Mesenchymal stem cell (in vitro differentiated cells and primary cell): Measurements from ENCODE around the gene SIMC1.
A peak's percentile ranks its signal among the peaks of the same experiment; 100 is the strongest.

Experiments used
- DNase-seq: peaks from one replicate; pipeline ENCODE4 v3.0.0-alpha.2; 2013
- H2AFZ ChIP-seq: one replicate; pipeline ENCODE4 v1.6.1; 2013; ENCODE audit warnings: low read depth, mild to moderate bottlenecking, control low read depth, inconsistent platforms, low read length, moderate library complexity
- H2AK5ac ChIP-seq: 2 replicates; pipeline ENCODE4 v1.6.1; 2013; ENCODE audit warnings: low read length, moderate library complexity, mild to moderate bottlenecking, inconsistent platforms; ENCODE audit not compliant: severe bottlenecking
- H2BK120ac ChIP-seq: one replicate; pipeline ENCODE4 v1.6.1; 2013; ENCODE audit warnings: low read depth, mild to moderate bottlenecking, inconsistent platforms, low read length, moderate library complexity
- H2BK12ac ChIP-seq, 2 experiments: one replicate each; pipeline ENCODE4 v1.6.1; 2013; ENCODE audit warnings: inconsistent platforms in 2 of 2, low read length in 2 of 2, mild to moderate bottlenecking in 2 of 2, moderate library complexity in 2 of 2, control low read depth in 1 of 2
- H2BK15ac ChIP-seq: one replicate; pipeline ENCODE4 v1.6.1; 2013; ENCODE audit warnings: mild to moderate bottlenecking, low read depth, inconsistent platforms; ENCODE audit not compliant: poor library complexity, severe bottlenecking
- H2BK5ac ChIP-seq: 2 replicates; pipeline ENCODE4 v1.6.1; 2013; ENCODE audit warnings: low read depth, mild to moderate bottlenecking, low read length, control low read depth, inconsistent platforms; ENCODE audit not compliant: poor library complexity, severe bottlenecking
- H3K14ac ChIP-seq, 2 experiments: one replicate each; pipeline ENCODE4 v1.6.1; 2013; ENCODE audit warnings: inconsistent platforms in 2 of 2, low read length in 2 of 2, control low read depth in 1 of 2, mild to moderate bottlenecking in 1 of 2, moderate library complexity in 1 of 2
- H3K18ac ChIP-seq, 2 experiments: one replicate each; pipeline ENCODE4 v1.6.1; 2013; ENCODE audit warnings: inconsistent platforms in 2 of 2, low read length in 2 of 2, control low read depth in 1 of 2, low read depth in 1 of 2, mild to moderate bottlenecking in 1 of 2
- H3K23ac ChIP-seq, 2 experiments: one replicate each; pipeline ENCODE4 v1.6.1; 2013; ENCODE audit warnings: inconsistent platforms in 2 of 2, low read length in 2 of 2, mild to moderate bottlenecking in 2 of 2, moderate library complexity in 2 of 2, control low read depth in 1 of 2
- H3K27ac ChIP-seq: 2 replicates; pipeline ENCODE4 v1.5.1; 2013; ENCODE audit warnings: mild to moderate bottlenecking, moderate library complexity, low read length, control low read depth, inconsistent platforms; ENCODE audit not compliant: poor library complexity, severe bottlenecking
- H3K27me3 ChIP-seq, 2 experiments: 2 replicates each; pipeline versions ENCODE4 v1.6.1 to v1.7.0; 2013; ENCODE audit warnings: low read length in 2 of 2, mild to moderate bottlenecking in 2 of 2, moderate library complexity in 2 of 2, control low read depth in 1 of 2, inconsistent platforms in 1 of 2; ENCODE audit not compliant: control insufficient read depth in 1 of 2, insufficient read depth in 1 of 2
- H3K36me3 ChIP-seq, 2 experiments: 2 replicates each; pipeline versions ENCODE4 v1.6.1 to v1.7.0; 2013; ENCODE audit warnings: low read length in 2 of 2, control low read depth in 1 of 2, inconsistent platforms in 1 of 2, low read depth in 1 of 2, mild to moderate bottlenecking in 1 of 2; ENCODE audit not compliant: insufficient read depth in 2 of 2, control insufficient read depth in 1 of 2
- H3K4ac ChIP-seq, 2 experiments: one replicate each; pipeline ENCODE4 v1.6.1; 2013; ENCODE audit warnings: inconsistent platforms in 2 of 2, low read length in 2 of 2, mild to moderate bottlenecking in 2 of 2, moderate library complexity in 2 of 2, control low read depth in 1 of 2, low read depth in 1 of 2
- H3K4me1 ChIP-seq: 2 replicates; pipeline ENCODE4 v1.6.1; 2013; ENCODE audit warnings: low read depth, low read length, control low read depth; ENCODE audit not compliant: control insufficient read depth, insufficient read depth
- H3K4me2 ChIP-seq: 2 replicates; pipeline ENCODE4 v1.6.1; 2013; ENCODE audit warnings: low read length, mild to moderate bottlenecking, inconsistent platforms; ENCODE audit not compliant: poor library complexity, severe bottlenecking
- H3K4me3 ChIP-seq, 2 experiments: 2 replicates each; pipeline versions ENCODE4 v1.5.1 to v1.7.0; 2013; ENCODE audit warnings: low read length in 2 of 2, mild to moderate bottlenecking in 2 of 2, control low read depth in 1 of 2, low read depth in 1 of 2; ENCODE audit not compliant: insufficient read depth in 1 of 2
- H3K79me1 ChIP-seq: replicated peaks from 2 replicates; pipeline ENCODE4 v1.6.1; 2013; ENCODE audit warnings: mild to moderate bottlenecking, control low read depth, low read length, inconsistent platforms; ENCODE audit not compliant: poor library complexity, severe bottlenecking
- H3K9ac ChIP-seq: 2 replicates; pipeline ENCODE4 v1.7.0; 2013; ENCODE audit warnings: mild to moderate bottlenecking, low read length, moderate library complexity
- H3K9me3 ChIP-seq: 2 replicates; pipeline ENCODE4 v1.7.0; 2013; ENCODE audit warnings: mild to moderate bottlenecking, low read length; ENCODE audit not compliant: control insufficient read depth
- H4K8ac ChIP-seq: one replicate; pipeline ENCODE4 v1.6.1; 2013; ENCODE audit warnings: inconsistent platforms, mild to moderate bottlenecking, low read length, moderate library complexity
- H4K91ac ChIP-seq: one replicate; pipeline ENCODE4 v1.6.1; 2013; ENCODE audit warnings: mild to moderate bottlenecking, low read length, inconsistent platforms
- WGBS: methylation state at CpG from one replicate; pipeline ENCODE4 v1.1.7; 2013; ENCODE audit warnings: mixed read lengths; 5-methylcytosine and 5-hydroxymethylcytosine counted together

The SIMC1 gene

DNA sequence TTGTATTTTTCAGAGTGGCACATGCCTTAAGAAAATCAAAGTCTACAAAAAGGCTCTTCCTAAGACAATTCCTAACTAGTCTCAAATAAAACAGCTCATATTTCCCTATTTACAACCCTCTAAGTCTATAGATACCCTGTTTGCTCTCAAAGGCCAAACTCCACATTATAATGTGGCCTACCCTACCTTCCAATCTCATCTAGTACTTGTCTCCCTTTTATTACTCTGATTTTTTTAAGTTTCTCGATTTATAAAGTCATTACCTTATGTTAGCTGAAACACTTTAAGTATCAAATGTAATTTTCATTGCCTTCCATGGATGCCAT, 103.9 kb downstream of the SIMC1 start:
- H4K8ac ChIP-seq = no peak overlapping the region
- H3K4me2 ChIP-seq = no peak overlapping the region
- no peak overlapping the region for H2AFZ ChIP-seq
- no peaks in the 10 kb centered on the region for H3K4me1 ChIP-seq
- no peak for DNase-seq
- no peak overlapping the region for H3K9ac ChIP-seq
- no peak overlapping the region for H2BK120ac ChIP-seq
- no peak overlapping the region for H2BK12ac ChIP-seq
- peaks cover 17 to 59% of the 10 kb centered on the region in 2 experiments for H3K36me3 ChIP-seq
- no peak overlapping the region for H3K27ac ChIP-seq
- H3K14ac ChIP-seq = no peak overlapping the region
- H3K18ac ChIP-seq = no peak overlapping the region
- no peak overlapping the region for H3K4ac ChIP-seq
- H3K27me3 ChIP-seq = no peaks in the 10 kb centered on the region
- no peak overlapping the region for H4K91ac ChIP-seq
- no peak overlapping the region for H3K23ac ChIP-seq
- peaks cover 3% of the 10 kb centered on the region for H3K79me1 ChIP-seq
- no peak overlapping the region for H2BK5ac ChIP-seq
- H3K9me3 ChIP-seq = no peaks in the 10 kb centered on the region
- no peak overlapping the region for H3K4me3 ChIP-seq
- no peak overlapping the region for H2AK5ac ChIP-seq
- 100% methylated on average over 1 of the region's 1 CpG for WGBS
- H2BK15ac ChIP-seq = no peak overlapping the region

- Histone ChIP-seq H3K14ac (no peak overlapping the region), H2BK12ac (no peak overlapping the region), H3K9ac (no peak overlapping the region), H2BK5ac (no peak overlapping the region), H3K27me3 (no peaks in the 10 kb centered on the region), H3K79me1 (peaks cover 7% of the 10 kb centered on the region), H2AFZ (no peak overlapping the region), H3K4me3 (no peak overlapping the region), H2BK120ac (no peak overlapping the region), H3K23ac (no peak overlapping the region), H2BK15ac (no peak overlapping the region), H3K4me2 (no peak overlapping the region), H2AK5ac (no peak overlapping the region), H4K8ac (no peak overlapping the region), H3K27ac (no peak overlapping the region), H3K36me3 (peaks cover 21 to 59% of the 10 kb centered on the region in 2 experiments), H3K4ac (no peak overlapping the region), H3K9me3 (no peaks in the 10 kb centered on the region), H4K91ac (no peak overlapping the region), H3K18ac (no peak overlapping the region), H3K4me1 (no peaks in the 10 kb centered on the region)
- WGBS = no CpG with 5 or more reads among the region's 2 CpGs
- DNase-seq = no peak
Measured at GRCh38 chr5:176342766-176343458, 104.7 kb downstream of the SIMC1 start.

- peaks cover 66 to 96% of the 10 kb centered on the region in 2 experiments for H3K36me3 ChIP-seq
- no peak overlapping the region for H3K4me2 ChIP-seq
- H4K8ac ChIP-seq = peak overlapping the region; percentile 43
- H3K4me3 ChIP-seq = no peak overlapping the region
- no peak overlapping the region for H4K91ac ChIP-seq
- DNase-seq = no peak
- H2AFZ ChIP-seq = no peak overlapping the region
- no peak overlapping the region for H2BK120ac ChIP-seq
- H2BK12ac ChIP-seq = no peak overlapping the region
- no peaks in the 10 kb centered on the region for H3K4me1 ChIP-seq
- H3K18ac ChIP-seq = no peak overlapping the region
- no peak overlapping the region for H3K9ac ChIP-seq
- WGBS = 98% methylated on average over 8 of the region's 8 CpGs
- H3K14ac ChIP-seq = no peak overlapping the region
- H3K79me1 ChIP-seq = peaks cover 48% of the 10 kb centered on the region
- no peak overlapping the region for H3K23ac ChIP-seq
- no peaks in the 10 kb centered on the region for H3K9me3 ChIP-seq
- H3K4ac ChIP-seq = no peak overlapping the region
- no peak overlapping the region for H2AK5ac ChIP-seq
- H2BK5ac ChIP-seq = no peak overlapping the region
- H2BK15ac ChIP-seq = no peak overlapping the region
- no peaks in the 10 kb centered on the region for H3K27me3 ChIP-seq
- no peak overlapping the region for H3K27ac ChIP-seq
Measured at GRCh38 chr5:176350416-176350815, 112.2 kb downstream of the SIMC1 start.

DNA sequence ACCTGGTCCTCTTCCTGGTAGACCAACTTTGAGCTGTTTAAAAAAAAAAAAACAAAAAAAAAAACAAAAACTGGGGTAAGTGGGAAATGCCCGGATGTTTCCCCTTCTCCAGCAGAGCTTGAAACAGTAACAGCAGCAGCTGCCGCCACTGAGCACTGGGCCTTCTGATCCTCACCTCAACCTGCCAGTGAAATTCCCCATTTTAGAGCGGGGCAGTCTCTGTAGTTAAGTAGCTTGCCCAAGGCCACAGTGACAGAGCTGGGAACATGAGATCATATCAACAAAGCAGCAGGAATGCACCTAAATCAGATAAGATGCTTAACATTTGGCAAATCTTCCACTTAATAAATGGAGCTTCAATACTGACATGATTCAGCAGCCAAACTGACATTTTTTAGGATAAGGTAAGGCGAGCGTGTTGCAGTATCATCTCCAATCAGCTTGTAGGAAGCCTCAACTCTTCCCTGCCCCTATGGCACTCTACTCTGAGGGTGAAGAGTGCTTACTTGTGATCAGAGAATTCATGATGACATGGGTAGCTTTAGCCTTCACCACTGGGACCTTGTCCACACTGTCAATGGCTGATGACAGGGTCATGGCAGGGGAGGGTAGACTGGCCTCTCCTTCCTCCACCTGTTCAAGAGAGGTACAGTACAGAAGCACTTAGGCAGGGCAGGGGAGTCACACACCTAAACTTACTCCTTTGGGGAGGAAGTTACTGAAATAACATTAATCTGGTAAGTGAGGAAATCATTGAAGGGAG, 114.1 kb downstream of the SIMC1 start:
- Histone ChIP-seq H3K4ac (no peak overlapping the region), H4K8ac (no peak overlapping the region), H2BK120ac (no peak overlapping the region), H3K18ac (no peak overlapping the region), H3K27ac (no peak overlapping the region), H2AK5ac (no peak overlapping the region), H2BK12ac (no peak overlapping the region), H3K9me3 (no peaks in the 10 kb centered on the region), H2AFZ (no peak overlapping the region), H3K14ac (no peak overlapping the region), H3K4me2 (no peak overlapping the region), H3K4me1 (no peaks in the 10 kb centered on the region), H3K9ac (no peak overlapping the region), H4K91ac (no peak overlapping the region), H3K23ac (no peak overlapping the region), H3K36me3 (peaks cover 70 to 94% of the 10 kb centered on the region in 2 experiments), H3K4me3 (no peak overlapping the region), H2BK5ac (no peak overlapping the region), H3K27me3 (no peaks in the 10 kb centered on the region), H2BK15ac (no peak overlapping the region), H3K79me1 (peaks cover 47% of the 10 kb centered on the region)
- peak; percentile 17 for DNase-seq
- 99% methylated on average over 5 of the region's 5 CpGs for WGBS
